SU-DHL-6 (cell line): ENCODE measurements around the gene GPX1.
"Not testable (repeated sequence)": the region's sequence is repeated elsewhere in the genome, so short reads cannot be mapped to it uniquely, and the experiment has no call there.

Experiments
- CTCF ChIP-seq: fragments of 200-600 bp; sonication (generic); IDR thresholded peaks from one replicate; pipeline ENCODE4 v1.5.1; 2017; ENCODE audit warnings: antibody characterized with exemption, mild to moderate bottlenecking, low read length, moderate library complexity; ENCODE audit not compliant: insufficient read depth, poor library complexity, severe bottlenecking
- EZH2phosphoT487 ChIP-seq: fragments of 200-600 bp; sonication (generic), shearing (Covaris generic); conservative IDR thresholded peaks from 2 replicates; pipeline ENCODE4 v1.6.1; 2018; ENCODE audit warnings: mild to moderate bottlenecking, antibody characterized with exemption, low read length, moderate library complexity, mixed read lengths

- TF ChIP-seq CTCF, EZH2phosphoT487: not testable (repeated sequence)
These were observed 9.8 kb downstream of the GPX1 start for GRCh38 chr3:49348361-49348760.
